Forelimb muscle (tissue), 1 donor: ENCODE data around the gene DNASE1L2. TPM values are rescaled to one million over a fixed set of nuclear protein-coding genes. Genes with fewer than 3 reads are reported as not detected.

Source experiments
- DNase-seq: peaks from one replicate; pipeline ENCODE4 v3.0.0-alpha.2; 2013; ENCODE audit warnings: low read depth
- polyA plus RNA-seq: library from polyadenylated mRNA; unstranded; fragments of 120-200 nt; gene quantifications from one replicate; pipeline ENCODE4 v1.2.1, GENCODE V29; 2013; ENCODE audit not compliant: insufficient read length

DNASE1L2 gene
- polyA plus RNA-seq, 1 donor = 1.1 TPM

DNA sequence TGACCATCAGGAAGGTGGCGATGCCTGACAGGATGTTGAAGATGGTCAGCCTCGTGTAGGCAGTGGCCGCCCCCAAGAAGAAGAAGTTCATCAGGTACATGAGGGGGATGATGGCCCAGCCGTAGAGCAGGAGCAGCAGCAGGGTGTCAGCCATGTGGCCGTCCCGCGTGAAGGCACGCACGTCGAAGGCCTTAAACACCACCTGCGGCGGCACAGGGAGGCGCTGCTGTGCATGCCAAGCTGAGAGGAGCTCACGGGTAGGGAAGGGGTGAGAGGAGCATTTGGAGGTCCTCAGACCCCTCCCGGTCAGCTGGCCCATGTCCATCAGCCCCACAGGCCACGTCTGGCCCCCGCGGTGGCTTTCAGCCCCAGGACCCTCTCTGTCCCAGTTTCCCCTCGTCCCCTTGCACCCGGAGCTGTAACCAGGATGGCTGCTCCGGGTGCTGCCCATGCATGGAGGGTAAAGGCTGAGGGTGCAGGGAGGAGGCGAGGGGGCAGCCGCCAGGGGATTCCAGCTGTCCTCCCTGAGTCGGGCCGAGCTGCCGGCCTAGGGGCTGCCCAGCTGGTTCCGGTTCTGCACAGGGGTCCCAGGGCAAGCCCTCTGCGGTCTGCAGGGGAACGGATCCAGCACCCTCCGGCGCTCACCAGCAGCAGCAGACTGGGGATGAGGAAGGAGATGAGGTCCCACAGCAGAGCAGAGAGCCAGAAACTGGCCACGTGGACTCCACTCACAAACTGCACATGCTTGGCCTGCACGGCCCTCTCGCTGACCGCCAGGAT is 48.7 kb downstream of the DNASE1L2 start:
- no peak for DNase-seq

DNA sequence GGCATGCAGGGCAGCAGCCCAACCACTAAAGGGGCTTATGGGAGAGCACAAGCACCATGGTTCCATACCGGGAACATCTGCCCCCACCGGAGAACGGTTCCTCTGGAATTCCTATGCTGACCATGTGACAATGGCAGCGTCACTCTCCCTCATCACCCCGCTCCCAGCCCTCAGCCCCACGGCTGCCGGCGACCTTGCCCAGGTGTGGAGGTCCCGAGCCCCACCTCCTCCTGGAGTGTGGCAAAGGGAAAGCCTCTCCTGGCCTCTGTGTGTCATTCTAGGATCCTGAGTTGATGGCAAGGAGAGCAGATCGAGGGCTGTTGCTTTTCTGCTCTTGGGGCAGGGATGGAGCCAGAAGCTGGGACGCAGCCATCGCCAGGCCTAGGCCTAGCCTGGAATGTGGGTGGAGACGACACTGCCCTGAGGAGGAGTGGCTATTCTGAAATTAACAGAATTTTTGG is 49.5 kb downstream of the DNASE1L2 start:
- no peak for DNase-seq

GRCh38 chr16:2286550-2286949 is 50.3 kb downstream of the DNASE1L2 start:
- no peak for DNase-seq

DNA sequence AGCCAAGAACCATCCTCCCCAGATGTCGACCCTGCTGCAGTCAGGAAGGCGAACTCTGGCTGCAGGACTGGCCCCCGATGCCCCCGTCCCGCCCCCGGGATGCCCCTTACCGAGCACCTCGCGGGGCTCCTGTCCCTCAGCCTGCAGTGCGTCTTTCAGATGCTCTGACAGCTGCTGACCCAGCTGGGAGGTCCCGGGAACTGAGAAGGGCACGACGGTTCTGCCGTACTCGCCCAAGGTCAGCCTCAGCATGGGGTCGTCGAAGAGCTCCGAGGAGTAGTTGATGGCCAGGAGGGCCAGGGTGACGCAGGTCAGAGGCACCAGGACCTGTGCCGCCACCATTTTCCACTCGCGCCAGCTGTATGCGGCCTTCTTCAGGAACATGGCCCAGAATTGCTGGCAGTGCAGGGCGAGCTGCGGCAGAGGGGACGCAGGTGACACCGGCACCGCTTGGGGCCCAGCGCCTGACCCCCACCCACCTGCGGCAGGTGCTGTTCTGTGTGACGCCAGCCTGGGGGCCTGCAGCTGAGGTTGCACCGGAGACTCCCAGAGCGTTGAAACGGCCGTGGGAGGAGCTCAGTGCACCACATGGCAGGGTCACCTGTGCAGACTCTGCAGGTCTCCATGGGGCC is 51.8 kb downstream of the DNASE1L2 start:
- no peak for DNase-seq

Other genes with a start within 250 kb of the DNASE1L2 start
- 1.4 TPM for gene SYNGR3, start 246.5 kb upstream of the DNASE1L2 start, polyA plus RNA-seq
- 24.9 TPM for gene ZNF598, start 226.6 kb upstream of the DNASE1L2 start, polyA plus RNA-seq
- 1.1 TPM for gene NPW, start 216.7 kb upstream of the DNASE1L2 start, polyA plus RNA-seq
- 36.7 TPM for gene NHERF2, start 209.5 kb upstream of the DNASE1L2 start, polyA plus RNA-seq
- gene NTHL1, start 188.6 kb upstream of the DNASE1L2 start, polyA plus RNA-seq = 11.2 TPM
- 70.4 TPM for gene TSC2, start 188.5 kb upstream of the DNASE1L2 start, polyA plus RNA-seq
- gene PKD1, start 100.5 kb upstream of the DNASE1L2 start, polyA plus RNA-seq = 140 TPM
- 1.0 TPM for gene RAB26, start 87.8 kb upstream of the DNASE1L2 start, polyA plus RNA-seq
- 43.7 TPM for gene TRAF7, start 80.7 kb upstream of the DNASE1L2 start, polyA plus RNA-seq
- 2.3 TPM for gene CASKIN1, start 39.8 kb upstream of the DNASE1L2 start, polyA plus RNA-seq
- gene MLST8, start 31.0 kb upstream of the DNASE1L2 start, polyA plus RNA-seq = 29.2 TPM
- gene BRICD5, start 25.6 kb upstream of the DNASE1L2 start, polyA plus RNA-seq = 6.2 TPM
- gene PGP, start 21.6 kb upstream of the DNASE1L2 start, polyA plus RNA-seq = 15.4 TPM
- 14.3 TPM for gene E4F1, start 12.9 kb upstream of the DNASE1L2 start, polyA plus RNA-seq
- gene ECI1, start 15.1 kb downstream of the DNASE1L2 start, polyA plus RNA-seq = 56.3 TPM
- gene RNPS1, start 31.7 kb downstream of the DNASE1L2 start, polyA plus RNA-seq = 160 TPM
- 14.5 TPM for gene ABCA3, start 104.3 kb downstream of the DNASE1L2 start, polyA plus RNA-seq
- 6.2 TPM for gene CCNF, start 193.0 kb downstream of the DNASE1L2 start, polyA plus RNA-seq
- 4.4 TPM for gene TEDC2, start 223.7 kb downstream of the DNASE1L2 start, polyA plus RNA-seq
- 3.6 TPM for gene NTN3, start 234.9 kb downstream of the DNASE1L2 start, polyA plus RNA-seq
- 25.1 TPM for gene TBC1D24, start 238.7 kb downstream of the DNASE1L2 start, polyA plus RNA-seq